GM12878 (cell line): ENCODE data around the gene CDH4. TPM values are rescaled to one million over a fixed set of nuclear protein-coding genes. Genes with fewer than 3 reads are reported as not detected.

ENCODE experiments used
- ATAC-seq: fragments of 200-7000 bp; cut with Tn5 transposase; 3 replicates; pipeline ENCODE4 v1.9.1; 2020; ENCODE audit warnings: mild to moderate bottlenecking, moderate library complexity
- BruUV-seq: library from RNA; stranded (reverse); fragments of 400-500 nt; replicated peaks from 2 replicates; lab custom pipeline; 2021; lab: Mats Ljungman, UMichigan
- CTCF ChIA-PET: fragments of 300-600 bp; sonication (Branson Sonifier 250); formaldehyde crosslinking; extraction: SDS; loops from one replicate; lab custom pipeline; 2021; ENCODE audit warnings: inconsistent platforms; lab: Yijun Ruan, JAX
- POLR2A ChIA-PET: fragments of 350-600 bp; formaldehyde crosslinking; extraction: SDS; loops from one replicate; lab custom pipeline; 2021; ENCODE audit warnings: inconsistent platforms; lab: Charles Lee
- RAD21 ChIA-PET: fragments of 300-600 bp; sonication (Branson Sonifier 250); formaldehyde crosslinking; loops from one replicate; lab custom pipeline; 2023; ENCODE audit warnings: antibody characterized with exemption; ENCODE audit not compliant: unreplicated experiment; lab: Charles Lee
- SMC1A ChIA-PET: fragments of 300-600 bp; sonication (Branson Sonifier 250); formaldehyde crosslinking; loops from one replicate; lab custom pipeline; 2023; ENCODE audit not compliant: unreplicated experiment, uncharacterized antibody; lab: Charles Lee
- DNase-seq: peaks from one replicate; pipeline ENCODE4 v3.0.0-alpha.2; 2011; ENCODE audit warnings: low read depth, low spot score
- FAIRE-seq: peaks from 3 replicates; lab custom pipeline; 2011; peaks lifted over from hg19 to GRCh38; lab: Jason Lieb, UNC
- H2AFZ ChIP-seq: 2 replicates; pipeline ENCODE4 v1.6.0; 2011; ENCODE audit warnings: low read depth, low read length, control low read depth; ENCODE audit not compliant: control insufficient read depth
- H3K27ac ChIP-seq: 2 replicates; pipeline ENCODE4 v1.5.1; 2011; ENCODE audit warnings: control low read depth; ENCODE audit not compliant: control insufficient read depth, insufficient read depth
- H3K27me3 ChIP-seq, 2 experiments: replicated peaks in 1 of 2; 2 replicates each; pipeline versions ENCODE4 v1.6.0 to v1.6.1; 2011; ENCODE audit warnings: low read length in 1 of 2; ENCODE audit not compliant: control insufficient read depth in 2 of 2, insufficient read depth in 2 of 2
- H3K36me3 ChIP-seq, 2 experiments: 2 replicates each; pipeline ENCODE4 v1.5.1; 2011; ENCODE audit warnings: low read length in 1 of 2; ENCODE audit not compliant: control insufficient read depth in 2 of 2, insufficient read depth in 2 of 2
- H3K4me1 ChIP-seq: 2 replicates; pipeline ENCODE4 v1.6.1; 2011; ENCODE audit warnings: mild to moderate bottlenecking, low read length, moderate library complexity, mixed read lengths; ENCODE audit not compliant: control insufficient read depth, insufficient read depth
- H3K4me2 ChIP-seq: 2 replicates; pipeline ENCODE4 v1.6.0; 2011; ENCODE audit warnings: control low read depth; ENCODE audit not compliant: control insufficient read depth, insufficient read depth
- H3K4me3 ChIP-seq: fragments of 200-600 bp; sonication (generic); 2 replicates; pipeline ENCODE4 v1.5.1; 2016
- H3K79me2 ChIP-seq: 2 replicates; pipeline ENCODE4 v1.6.0; 2011; ENCODE audit warnings: low read length; ENCODE audit not compliant: control insufficient read depth, insufficient read depth
- H3K9ac ChIP-seq: 2 replicates; pipeline ENCODE4 v1.8.0; 2011; ENCODE audit warnings: low read length, control low read depth, mixed read lengths; ENCODE audit not compliant: control insufficient read depth, insufficient read depth
- H3K9me3 ChIP-seq: replicated peaks from 3 replicates; pipeline ENCODE4 v1.5.1; 2011; ENCODE audit warnings: mild to moderate bottlenecking, low read length; ENCODE audit not compliant: control insufficient read depth, insufficient read depth
- H4K20me1 ChIP-seq: 2 replicates; pipeline ENCODE4 v1.6.0; 2011; ENCODE audit not compliant: control insufficient read depth, insufficient read depth
- E2F8 ChIP-seq: fragments of 450-650 bp; IDR thresholded peaks from 2 replicates; pipeline ENCODE4 v1.6.1; 2018; ENCODE audit warnings: mild to moderate bottlenecking, low read depth, moderate library complexity; ENCODE audit not compliant: partially characterized antibody
- NFYB ChIP-seq: IDR thresholded peaks from 2 replicates; pipeline ENCODE4 v1.6.1; 2011; ENCODE audit warnings: low read depth, mild to moderate bottlenecking, low read length, improper control_type of control experiment, moderate library complexity; ENCODE audit not compliant: insufficient read depth
- SKIL ChIP-seq: fragments of 450-650 bp; IDR thresholded peaks from 2 replicates; pipeline ENCODE4 v1.6.1; 2017; ENCODE audit warnings: mild to moderate bottlenecking, low read depth, inconsistent platforms; ENCODE audit not compliant: poor library complexity, severe bottlenecking
- SREBF2 ChIP-seq: IDR thresholded peaks from 2 replicates; pipeline ENCODE4 v1.6.1; 2012; ENCODE audit warnings: mild to moderate bottlenecking, low read length
- WGBS: methylation state at CpG from one replicate; pipeline ENCODE4 v1.1.6; 2016; ENCODE audit warnings: low lambda C conversion rate; ENCODE audit not compliant: insufficient replicate concordance, insufficient coverage; ENCODE audit errors: missing lambda C conversion rate; 5-methylcytosine and 5-hydroxymethylcytosine counted together
- in situ Hi-C: fragments of 300-500 bp; cut with MboI; formaldehyde crosslinking; loops from 9 replicates; pipeline ENCODE4 v1.14.3; 2018; ENCODE audit warnings: mixed read lengths
- intact Hi-C: fragments of 100-400 bp; cut with micrococcal nuclease; formaldehyde crosslinking; loops from one replicate; pipeline ENCODE4 v1.14.2; 2022; ENCODE audit not compliant: unreplicated experiment
- polyA plus RNA-seq, 11 experiments: library from polyadenylated mRNA; depleted of rRNA in 4 of 11; unstranded in 6 of 11; stranded (reverse) in 5 of 11; fragments of >200 nt; fragmentation: Nextera tagmentation in 4 of 11; fragmentation: Illumina TruSeq in 1 of 11; extraction: Ambion mirVana in 4 of 11; extraction: Trizol in 1 of 11; gene quantifications; 1 replicate in 1 of 11; 2 replicates in 10 of 11; pipeline versions ENCODE4 v1.2.1 to v1.2.3, GENCODE V29; 2011 to 2016; ENCODE audit warnings: inconsistent platforms in 2 of 11, missing spikeins in 2 of 11, low read depth in 1 of 11
- total RNA-seq, 4 experiments: library from RNA; depleted of rRNA in 3 of 4; stranded (reverse); fragments of >200 nt in 3 of 4; fragmentation: Illumina TruSeq in 1 of 4; extraction: Trizol in 1 of 4; gene quantifications; 2 replicates each; pipeline versions ENCODE4 v1.2.1 to v1.2.3, GENCODE V29; 2013 to 2021
- TF ChIP-seq, protein P1 (sequence below): fragments of 450-650 bp; IDR thresholded peaks from 2 replicates; pipeline ENCODE4 v1.6.1; 2016; ENCODE audit warnings: mild to moderate bottlenecking

CDH4 gene
- total and polyA plus RNA-seq, 10 of the 15 experiments (the other 5 are each of a cell fraction or from before 2014, with no cell fraction given), result not detected

DNA sequence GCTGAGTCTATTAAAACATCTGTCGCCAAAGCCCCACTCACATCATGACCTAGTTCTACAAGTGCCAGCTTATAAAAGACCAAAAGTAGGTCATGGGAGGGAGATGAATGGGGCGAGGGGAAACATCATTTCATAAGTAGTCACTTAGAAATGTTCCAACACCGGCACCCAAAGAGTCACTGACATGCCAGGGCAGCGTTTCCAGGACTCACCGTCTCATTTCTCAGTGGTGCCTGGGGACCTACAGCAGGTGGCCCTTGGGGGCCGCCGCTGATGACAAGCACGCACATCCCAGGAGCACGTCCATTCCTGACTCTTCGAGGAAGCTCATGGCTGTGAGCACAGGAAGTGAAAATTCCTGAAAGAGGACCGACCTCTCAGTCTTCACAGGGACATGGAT lies 260.4 kb downstream of the CDH4 start:
- ChIA-PET POLR2A (no interaction called here), CTCF (no interaction called here), RAD21 (no interaction called here), SMC1A (no interaction called here)
- H3K36me3 ChIP-seq, result no peaks in the 10 kb centered on the region
- H3K9me3 ChIP-seq, result no peaks in the 10 kb centered on the region; the same call in 2 of the 3 replicates
- TF ChIP-seq, protein P1, sequence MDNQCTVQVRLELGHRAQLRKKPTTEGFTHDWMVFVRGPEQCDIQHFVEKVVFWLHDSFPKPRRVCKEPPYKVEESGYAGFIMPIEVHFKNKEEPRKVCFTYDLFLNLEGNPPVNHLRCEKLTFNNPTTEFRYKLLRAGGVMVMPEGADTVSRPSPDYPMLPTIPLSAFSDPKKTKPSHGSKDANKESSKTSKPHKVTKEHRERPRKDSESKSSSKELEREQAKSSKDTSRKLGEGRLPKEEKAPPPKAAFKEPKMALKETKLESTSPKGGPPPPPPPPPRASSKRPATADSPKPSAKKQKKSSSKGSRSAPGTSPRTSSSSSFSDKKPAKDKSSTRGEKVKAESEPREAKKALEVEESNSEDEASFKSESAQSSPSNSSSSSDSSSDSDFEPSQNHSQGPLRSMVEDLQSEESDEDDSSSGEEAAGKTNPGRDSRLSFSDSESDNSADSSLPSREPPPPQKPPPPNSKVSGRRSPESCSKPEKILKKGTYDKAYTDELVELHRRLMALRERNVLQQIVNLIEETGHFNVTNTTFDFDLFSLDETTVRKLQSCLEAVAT, result no peak
- no peak overlapping the region for H2AFZ ChIP-seq
- no peaks in the 10 kb centered on the region for H3K79me2 ChIP-seq
- no peak overlapping the region for H3K9ac ChIP-seq
- DNase-seq (no peak), FAIRE-seq (no peak), ATAC-seq (no peak)
- intact Hi-C loops, result no loop called here
- no peaks in the 10 kb centered on the region for H3K27me3 ChIP-seq
- no peaks in the 10 kb centered on the region for H4K20me1 ChIP-seq
- BruUV-seq, result no TSS peak
- H3K4me2 ChIP-seq, result no peak overlapping the region
- in situ Hi-C loops, result no loop called here
- 26% methylated on average over 11 of the region's 11 CpGs for WGBS
- no peaks in the 10 kb centered on the region for H3K4me1 ChIP-seq
- H3K27ac ChIP-seq, result no peak overlapping the region
- no peak overlapping the region for H3K4me3 ChIP-seq

- in situ Hi-C loops, result no loop called here
- Histone ChIP-seq H3K79me2 (no peaks in the 10 kb centered on the region), H3K9me3 (no peaks in the 10 kb centered on the region; the same call in 2 of the 3 replicates), H3K4me2 (no peak overlapping the region), H3K4me3 (no peak overlapping the region), H3K4me1 (no peaks in the 10 kb centered on the region), H3K9ac (no peak overlapping the region), H3K27me3 (no peaks in the 10 kb centered on the region), H2AFZ (no peak overlapping the region), H3K36me3 (no peaks in the 10 kb centered on the region), H4K20me1 (no peaks in the 10 kb centered on the region), H3K27ac (no peak overlapping the region)
- POLR2A ChIA-PET, result no interaction called here
- SMC1A ChIA-PET, result no interaction called here
- BruUV-seq, result no TSS peak
- no peak for FAIRE-seq
- intact Hi-C loops, result no loop called here
- 20% methylated on average over 17 of the region's 17 CpGs for WGBS
- DNase-seq, result no peak
- ATAC-seq, result no peak
- RAD21 ChIA-PET, result no interaction called here
- CTCF ChIA-PET, result no interaction called here
- no peak for TF ChIP-seq SKIL
- no peak for TF ChIP-seq NFYB
- TF ChIP-seq E2F8, result no peak
- TF ChIP-seq SREBF2, result no peak
These were observed 261.3 kb downstream of the CDH4 start for GRCh38 chr20:61513124-61514017.
